ENCODE data around the gene PPP2R1B. TPM values are rescaled to one million over a fixed set of nuclear protein-coding genes. Genes with fewer than 3 reads are reported as not detected.

PPP2R1B gene
- polyA plus RNA-seq, 1 experiment: 20.7 TPM

DNA sequence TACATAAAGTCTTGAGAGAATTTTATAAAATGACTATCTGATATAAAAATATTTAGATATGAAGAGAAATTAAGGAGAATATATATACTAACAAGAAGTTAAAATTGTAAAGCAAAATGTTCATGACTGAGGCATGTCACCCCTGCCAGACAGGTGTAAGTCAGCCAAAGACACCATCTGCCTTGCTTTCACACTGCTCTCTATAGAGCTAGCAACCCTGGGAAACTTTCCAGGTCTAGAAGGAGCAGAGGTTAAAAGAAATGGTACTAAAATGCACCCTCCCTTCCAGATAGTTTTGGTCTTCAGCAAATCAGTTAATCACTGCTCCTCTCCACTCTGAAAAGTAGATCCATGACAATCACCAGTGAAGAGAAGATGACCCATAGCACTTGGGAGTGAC, 16.5 kb downstream of the PPP2R1B start:
- DNase-seq (ENCODE audit: low read depth): no peak
- ChIA-PET POLR2A (interaction anchor here (0.7 kb wide), 1 partner anchor 73 kb away, joined by 3 read pairs; no protein-coding TSS in a partner anchor), CTCF (no interaction called here)
- H3K36me3 ChIP-seq (ENCODE audit: control insufficient read depth, insufficient read depth, low read length): peaks cover 16% of the 10 kb centered on the region
- TF ChIP-seq, protein P1, sequence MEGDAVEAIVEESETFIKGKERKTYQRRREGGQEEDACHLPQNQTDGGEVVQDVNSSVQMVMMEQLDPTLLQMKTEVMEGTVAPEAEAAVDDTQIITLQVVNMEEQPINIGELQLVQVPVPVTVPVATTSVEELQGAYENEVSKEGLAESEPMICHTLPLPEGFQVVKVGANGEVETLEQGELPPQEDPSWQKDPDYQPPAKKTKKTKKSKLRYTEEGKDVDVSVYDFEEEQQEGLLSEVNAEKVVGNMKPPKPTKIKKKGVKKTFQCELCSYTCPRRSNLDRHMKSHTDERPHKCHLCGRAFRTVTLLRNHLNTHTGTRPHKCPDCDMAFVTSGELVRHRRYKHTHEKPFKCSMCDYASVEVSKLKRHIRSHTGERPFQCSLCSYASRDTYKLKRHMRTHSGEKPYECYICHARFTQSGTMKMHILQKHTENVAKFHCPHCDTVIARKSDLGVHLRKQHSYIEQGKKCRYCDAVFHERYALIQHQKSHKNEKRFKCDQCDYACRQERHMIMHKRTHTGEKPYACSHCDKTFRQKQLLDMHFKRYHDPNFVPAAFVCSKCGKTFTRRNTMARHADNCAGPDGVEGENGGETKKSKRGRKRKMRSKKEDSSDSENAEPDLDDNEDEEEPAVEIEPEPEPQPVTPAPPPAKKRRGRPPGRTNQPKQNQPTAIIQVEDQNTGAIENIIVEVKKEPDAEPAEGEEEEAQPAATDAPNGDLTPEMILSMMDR (IDR thresholded peaks at IDR 0.05; ENCODE audit: insufficient read depth, low read depth, low read length): no peak
- no peaks in the 10 kb centered on the region for H3K27me3 ChIP-seq (ENCODE audit: control insufficient read depth, insufficient read depth, low read length)
- H3K4me3 ChIP-seq (ENCODE audit: low read depth, low read length): no peak overlapping the region

DNA sequence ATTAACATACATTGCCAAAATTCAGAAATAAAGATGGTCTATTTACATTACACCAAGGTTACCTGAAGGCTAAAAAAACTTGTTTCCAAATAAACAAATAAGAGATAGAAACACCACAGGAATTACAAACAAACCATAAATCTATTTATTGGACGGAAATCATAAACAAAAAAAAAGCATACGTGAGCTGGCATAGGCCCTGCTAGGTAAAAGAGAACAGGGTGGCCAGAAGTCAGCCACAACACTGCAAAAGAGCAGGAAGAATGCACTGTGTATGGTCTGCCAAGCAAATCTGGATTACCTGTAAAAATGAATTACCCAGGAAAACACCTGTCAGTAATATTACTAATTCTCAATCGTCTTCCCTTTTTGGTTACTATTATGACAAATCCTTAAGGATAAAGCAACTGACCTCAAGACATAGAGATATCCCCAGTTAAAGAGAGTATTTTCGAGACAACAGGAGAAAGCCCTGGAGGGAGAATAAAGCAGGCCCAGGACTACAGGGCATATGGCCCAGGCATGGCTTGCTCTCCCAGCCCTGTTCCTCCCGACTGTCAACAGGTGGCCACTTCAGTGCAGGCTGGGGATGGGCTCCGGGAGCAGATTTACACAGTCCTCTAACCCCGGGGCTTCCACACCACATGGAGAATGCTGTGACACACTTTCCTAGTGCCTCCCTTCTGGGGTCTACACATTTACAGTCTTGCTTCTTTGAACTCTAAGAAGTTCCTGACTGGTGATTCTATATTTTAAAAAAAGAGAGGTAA, 18.0 kb downstream of the PPP2R1B start:
- no peak for DNase-seq (ENCODE audit: low read depth)

GRCh38 chr11:111745719-111746504, 20.3 kb downstream of the PPP2R1B start:
- DNase-seq (ENCODE audit: low read depth): no peak
- H3K27me3 ChIP-seq (ENCODE audit: control insufficient read depth, insufficient read depth, low read length): no peaks in the 10 kb centered on the region
- no peak overlapping the region for H3K4me3 ChIP-seq (ENCODE audit: low read depth, low read length)
- ChIA-PET CTCF (interaction anchor here (0.7 kb wide), 1 partner anchor 49 kb away, joined by 3 read pairs; no protein-coding TSS in a partner anchor), POLR2A (no interaction called here)
- TF ChIP-seq, protein P1 (IDR thresholded peaks at IDR 0.05; ENCODE audit: insufficient read depth, low read depth, low read length): no peak
- peaks cover 10% of the 10 kb centered on the region for H3K36me3 ChIP-seq (ENCODE audit: control insufficient read depth, insufficient read depth, low read length)

More for the DNA sequence above, 18.0 kb downstream of the PPP2R1B start:
- ChIA-PET POLR2A (no interaction called here), CTCF (interaction anchor here (0.6 to 1.2 kb wide), 3 partner anchors 14 to 133 kb away, joined by 3 read pairs; no protein-coding TSS in a partner anchor)
- H3K27me3 ChIP-seq (ENCODE audit: control insufficient read depth, insufficient read depth, low read length): no peaks in the 10 kb centered on the region
- peaks cover 12% of the 10 kb centered on the region for H3K36me3 ChIP-seq (ENCODE audit: control insufficient read depth, insufficient read depth, low read length)
- no peak overlapping the region for H3K4me3 ChIP-seq (ENCODE audit: low read depth, low read length)
- TF ChIP-seq, protein P1 (IDR thresholded peaks at IDR 0.05; ENCODE audit: insufficient read depth, low read depth, low read length): no peak

DNA sequence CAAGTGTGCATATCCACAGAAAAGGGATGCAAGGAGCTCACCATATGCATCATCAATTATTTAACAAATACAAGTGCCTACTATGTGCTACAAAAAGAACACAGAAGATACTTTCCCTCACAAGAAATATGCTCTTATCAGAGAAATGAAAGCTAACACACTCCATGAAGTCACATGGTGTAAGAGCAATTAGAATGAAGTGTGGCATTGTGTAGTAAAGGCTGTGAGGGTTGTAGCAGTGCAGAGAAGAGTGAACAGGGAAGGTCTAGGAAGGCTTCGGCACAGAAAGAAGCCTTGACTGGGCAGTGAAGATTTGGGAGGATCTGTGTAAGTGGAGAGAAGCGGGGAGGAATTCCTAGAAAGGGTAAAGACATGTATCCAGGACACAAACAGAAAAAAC, 22.5 kb downstream of the PPP2R1B start:
- no peaks in the 10 kb centered on the region for H3K27me3 ChIP-seq (ENCODE audit: control insufficient read depth, insufficient read depth, low read length)
- TF ChIP-seq, protein P1 (IDR thresholded peaks at IDR 0.05; ENCODE audit: insufficient read depth, low read depth, low read length): no peak
- POLR2A ChIA-PET: no interaction called here
- no peak for DNase-seq (ENCODE audit: low read depth)
- H3K4me3 ChIP-seq (ENCODE audit: low read depth, low read length): no peak overlapping the region
- peaks cover 7% of the 10 kb centered on the region for H3K36me3 ChIP-seq (ENCODE audit: control insufficient read depth, insufficient read depth, low read length)
- CTCF ChIA-PET: interaction anchor here (0.9 kb wide), 1 partner anchor 9 kb away, joined by 3 read pairs; no protein-coding TSS in a partner anchor

DNA sequence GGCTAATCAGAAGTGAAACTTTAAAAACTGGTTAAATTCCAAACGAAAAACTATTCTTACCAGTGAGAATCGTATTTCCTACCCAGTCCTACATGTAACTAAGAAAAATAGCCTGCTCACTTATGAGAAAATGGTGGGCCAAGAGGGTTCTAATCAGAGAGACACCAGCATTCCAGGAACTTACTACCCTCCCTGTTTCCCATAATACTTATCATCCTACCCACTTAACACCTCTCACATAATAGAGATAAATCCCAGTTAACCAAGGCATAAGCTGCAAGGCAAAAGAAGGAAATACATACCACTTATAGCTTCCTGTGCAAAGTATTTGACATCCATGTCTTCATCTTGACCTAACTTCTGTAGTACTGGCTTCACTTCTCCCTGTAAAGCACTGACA, 24.4 kb downstream of the PPP2R1B start:
- ChIA-PET POLR2A (no interaction called here), CTCF (no interaction called here)
- no peak for DNase-seq (ENCODE audit: low read depth)
- H3K36me3 ChIP-seq (ENCODE audit: control insufficient read depth, insufficient read depth, low read length): peaks cover 3% of the 10 kb centered on the region
- H3K4me3 ChIP-seq (ENCODE audit: low read depth, low read length): no peak overlapping the region
- TF ChIP-seq, protein P1 (IDR thresholded peaks at IDR 0.05; ENCODE audit: insufficient read depth, low read depth, low read length): no peak
- no peaks in the 10 kb centered on the region for H3K27me3 ChIP-seq (ENCODE audit: control insufficient read depth, insufficient read depth, low read length)

Measured in BJ (cell line).